ENCODE results near the gene EFCAB5.
"Not testable (repeated sequence)": the region's sequence is repeated elsewhere in the genome, so short reads cannot be mapped to it uniquely, and the experiment has no call there.

Gene EFCAB5

GRCh38 chr17:30130121-30130520, 188.7 kb downstream of the EFCAB5 start:
- Mint-ChIP-seq H3K36me3 (peaks cover 30% of the 10 kb centered on the region), H3K27me3 (no peaks in the 10 kb centered on the region), H3K4me1 (peaks cover 25% of the 10 kb centered on the region), H3K27ac (no peak overlapping the region), H3K9me3 (no peaks in the 10 kb centered on the region), H3K4me3 (no peak overlapping the region)
- ATAC-seq = no peak

- Mint-ChIP-seq H3K4me3 (no peak overlapping the region), H3K27me3 (no peaks in the 10 kb centered on the region), H3K4me1 (peaks cover 12% of the 10 kb centered on the region), H3K9me3 (no peaks in the 10 kb centered on the region), H3K36me3 (peaks cover 23% of the 10 kb centered on the region), H3K27ac (no peak overlapping the region)
- ATAC-seq = no peak
Measured at GRCh38 chr17:30132615-30133014, 191.2 kb downstream of the EFCAB5 start.

GRCh38 chr17:30133197-30133596, 191.8 kb downstream of the EFCAB5 start:
- H3K4me3 Mint-ChIP-seq = no peak overlapping the region
- H3K27ac Mint-ChIP-seq = no peak overlapping the region
- no peak for ATAC-seq

GRCh38 chr17:30134551-30134950, 193.1 kb downstream of the EFCAB5 start:
- no peaks in the 10 kb centered on the region for H3K27me3 Mint-ChIP-seq
- H3K4me3 Mint-ChIP-seq = no peak overlapping the region
- H3K4me1 Mint-ChIP-seq = peaks cover 12% of the 10 kb centered on the region
- ATAC-seq = no peak
- H3K36me3 Mint-ChIP-seq = peaks cover 30% of the 10 kb centered on the region
- no peaks in the 10 kb centered on the region for H3K9me3 Mint-ChIP-seq
- no peak overlapping the region for H3K27ac Mint-ChIP-seq

More at GRCh38 chr17:30133197-30133596, 191.8 kb downstream of the EFCAB5 start:
- Mint-ChIP-seq H3K27me3 (no peaks in the 10 kb centered on the region), H3K4me1 (peaks cover 12% of the 10 kb centered on the region), H3K36me3 (peaks cover 23% of the 10 kb centered on the region), H3K9me3 (no peaks in the 10 kb centered on the region)

GRCh38 chr17:30137158-30137557, 195.7 kb downstream of the EFCAB5 start:
- Mint-ChIP-seq H3K9me3 (no peaks in the 10 kb centered on the region), H3K4me3 (no peak overlapping the region), H3K27ac (no peak overlapping the region), H3K36me3 (peaks cover 26% of the 10 kb centered on the region), H3K4me1 (peaks cover 5% of the 10 kb centered on the region), H3K27me3 (no peaks in the 10 kb centered on the region)
- no peak for ATAC-seq

GRCh38 chr17:30147860-30148259, 206.4 kb downstream of the EFCAB5 start:
- peaks cover 26% of the 10 kb centered on the region for H3K36me3 Mint-ChIP-seq
- H3K9me3 Mint-ChIP-seq, H3K27me3 Mint-ChIP-seq, H3K4me3 Mint-ChIP-seq, H3K27ac Mint-ChIP-seq, ATAC-seq, H3K4me1 Mint-ChIP-seq: not testable (repeated sequence)

GRCh38 chr17:30148376-30148775, 206.9 kb downstream of the EFCAB5 start:
- H3K27ac Mint-ChIP-seq = no peak overlapping the region
- no peak overlapping the region for H3K4me3 Mint-ChIP-seq
- no peaks in the 10 kb centered on the region for H3K27me3 Mint-ChIP-seq
- no peak for ATAC-seq
- H3K36me3 Mint-ChIP-seq = peaks cover 32% of the 10 kb centered on the region
- peaks cover 5% of the 10 kb centered on the region for H3K4me1 Mint-ChIP-seq
- H3K9me3 Mint-ChIP-seq = no peaks in the 10 kb centered on the region

GRCh38 chr17:30151471-30151870, 210.0 kb downstream of the EFCAB5 start:
- H3K27ac Mint-ChIP-seq = no peak overlapping the region
- peaks cover 10% of the 10 kb centered on the region for H3K4me1 Mint-ChIP-seq
- no peak overlapping the region for H3K4me3 Mint-ChIP-seq
- H3K27me3 Mint-ChIP-seq = no peaks in the 10 kb centered on the region
- H3K9me3 Mint-ChIP-seq = no peaks in the 10 kb centered on the region
- no peak for ATAC-seq
- H3K36me3 Mint-ChIP-seq = peaks cover 31% of the 10 kb centered on the region

- Mint-ChIP-seq H3K27ac (no peak overlapping the region), H3K9me3 (no peaks in the 10 kb centered on the region), H3K4me1 (peaks cover 25% of the 10 kb centered on the region), H3K27me3 (no peaks in the 10 kb centered on the region), H3K4me3 (no peak overlapping the region), H3K36me3 (peaks cover 51% of the 10 kb centered on the region)
- no peak for ATAC-seq
Measured at GRCh38 chr17:30153463-30153862, 212.0 kb downstream of the EFCAB5 start.

- Mint-ChIP-seq H3K4me3 (no peak overlapping the region), H3K4me1 (peaks cover 36% of the 10 kb centered on the region), H3K27me3 (no peaks in the 10 kb centered on the region), H3K9me3 (peaks cover 7% of the 10 kb centered on the region), H3K36me3 (peaks cover 70% of the 10 kb centered on the region), H3K27ac (no peak overlapping the region)
- ATAC-seq = no peak
Measured at GRCh38 chr17:30155389-30155788, 214.0 kb downstream of the EFCAB5 start.

Measured in stimulated activated memory B cell treated with anti-CD40 and anti-IgM and Interleukin-4, amounts not matched to agents 10 μg/mL and 1 μg/mL and 100 μg/mL, for 72 hours (primary cell).